H1 (cell line): ENCODE data around the gene CUX1. TPM values are rescaled to one million over a fixed set of nuclear protein-coding genes. Genes with fewer than 3 reads are reported as not detected.

Source experiments
- ASH2L ChIP-seq: fragments of 200-600, 300-600 bp; sonication (generic); IDR thresholded peaks from one replicate; pipeline ENCODE4 v1.7.1; 2017; ENCODE audit warnings: low read length
- BRCA1 ChIP-seq: IDR thresholded peaks from 2 replicates; pipeline ENCODE4 v1.6.1; 2012; ENCODE audit warnings: low read depth, low read length, improper control_type of control experiment
- CBX8 ChIP-seq: fragments of 300-800, 300-1000 bp; sonication (generic); IDR thresholded peaks from 2 replicates; pipeline ENCODE4 v1.7.1; 2016; ENCODE audit warnings: low read depth, low read length, borderline replicate concordance
- GTF2F1 ChIP-seq: IDR thresholded peaks from 2 replicates; pipeline ENCODE4 v1.6.1; 2012; ENCODE audit warnings: low read depth, low read length, improper control_type of control experiment, borderline replicate concordance
- HDAC6 ChIP-seq: IDR thresholded peaks from one replicate; pipeline ENCODE4 v1.7.1; 2012; ENCODE audit warnings: low read depth, mild to moderate bottlenecking, inconsistent platforms, low read length, moderate library complexity
- KDM5A ChIP-seq: fragments of 200-600 bp; IDR thresholded peaks from 2 replicates; pipeline ENCODE4 v1.7.1; 2012; ENCODE audit warnings: mild to moderate bottlenecking, low read length, inconsistent platforms, mixed read lengths
- MAFK ChIP-seq: IDR thresholded peaks from 2 replicates; pipeline ENCODE4 v1.6.1; 2012; ENCODE audit warnings: low read depth, mild to moderate bottlenecking, improper control_type of control experiment, low read length
- RBBP5 ChIP-seq: IDR thresholded peaks from 2 replicates; pipeline ENCODE4 v1.7.1; 2012; ENCODE audit warnings: low read depth, mild to moderate bottlenecking, inconsistent platforms, low read length, moderate library complexity, borderline replicate concordance
- TAF7 ChIP-seq: optimal IDR thresholded peaks from 2 replicates; pipeline ENCODE3; 2011; ENCODE audit warnings: low read depth, mild to moderate bottlenecking, inconsistent platforms, low read length, moderate library complexity, borderline replicate concordance
- polyA plus RNA-seq, 7 experiments: library from polyadenylated mRNA; depleted of rRNA in 3 of 7; stranded (reverse) in 5 of 7; unstranded in 2 of 7; fragments of >200 nt in 5 of 7; fragments of 200-250 nt in 2 of 7; gene quantifications; 1 replicate in 5 of 7; 2 replicates in 1 of 7; 4 replicates in 1 of 7; pipeline versions ENCODE4 v1.2.1 to v1.2.3, GENCODE V29; 2011 to 2013; ENCODE audit warnings: missing spikeins in 2 of 7, mixed read lengths in 2 of 7
- total RNA-seq: library from RNA; stranded (reverse); fragmentation: NEBNext Ultra II Directional; extraction: Animal tissue kit (Norgen Biotek cat#: 25700); gene quantifications from 2 replicates; pipeline ENCODE4 v1.2.1, GENCODE V29; 2021

The CUX1 gene
- total and polyA plus RNA-seq, 2 of the 8 experiments (the other 6 are each of a cell fraction or from before 2014, with no cell fraction given), result 21.6 to 65.9 TPM

- TF ChIP-seq RBBP5, result no peak
- TF ChIP-seq ASH2L, result no peak
- TF ChIP-seq TAF7, result no peak
- TF ChIP-seq BRCA1, result no peak
- TF ChIP-seq GTF2F1, result no peak
- no peak for TF ChIP-seq MAFK
- TF ChIP-seq KDM5A, result no peak
- no peak for TF ChIP-seq CBX8
- TF ChIP-seq HDAC6, result no peak
Observed at GRCh38 chr7:102210787-102211186, 393.4 kb downstream of the CUX1 start (continued).
